IPS-15b (cell line): Measurements from ENCODE around the gene RCN2.
A peak's percentile ranks its signal among the peaks of the same experiment; 100 is the strongest.

Source experiments
- H3K27me3 ChIP-seq: one replicate; pipeline ENCODE4 v1.6.1; 2013; ENCODE audit warnings: low read length; ENCODE audit not compliant: control insufficient read depth, insufficient read depth
- H3K36me3 ChIP-seq: one replicate; pipeline ENCODE4 v1.6.1; 2013; ENCODE audit warnings: low read length; ENCODE audit not compliant: control insufficient read depth, insufficient read depth
- H3K4me1 ChIP-seq: one replicate; pipeline ENCODE4 v1.6.1; 2013; ENCODE audit warnings: mild to moderate bottlenecking, low read length; ENCODE audit not compliant: control insufficient read depth, insufficient read depth
- H3K4me3 ChIP-seq: one replicate; pipeline ENCODE4 v1.5.1; 2013; ENCODE audit warnings: low read depth, low read length
- H3K9ac ChIP-seq: one replicate; pipeline ENCODE4 v1.6.1; 2013; ENCODE audit warnings: low read depth, mild to moderate bottlenecking, low read length
- H3K9me3 ChIP-seq: one replicate; pipeline ENCODE4 v1.6.1; 2013; ENCODE audit warnings: mild to moderate bottlenecking, low read length; ENCODE audit not compliant: control insufficient read depth, insufficient read depth

The RCN2 gene

DNA sequence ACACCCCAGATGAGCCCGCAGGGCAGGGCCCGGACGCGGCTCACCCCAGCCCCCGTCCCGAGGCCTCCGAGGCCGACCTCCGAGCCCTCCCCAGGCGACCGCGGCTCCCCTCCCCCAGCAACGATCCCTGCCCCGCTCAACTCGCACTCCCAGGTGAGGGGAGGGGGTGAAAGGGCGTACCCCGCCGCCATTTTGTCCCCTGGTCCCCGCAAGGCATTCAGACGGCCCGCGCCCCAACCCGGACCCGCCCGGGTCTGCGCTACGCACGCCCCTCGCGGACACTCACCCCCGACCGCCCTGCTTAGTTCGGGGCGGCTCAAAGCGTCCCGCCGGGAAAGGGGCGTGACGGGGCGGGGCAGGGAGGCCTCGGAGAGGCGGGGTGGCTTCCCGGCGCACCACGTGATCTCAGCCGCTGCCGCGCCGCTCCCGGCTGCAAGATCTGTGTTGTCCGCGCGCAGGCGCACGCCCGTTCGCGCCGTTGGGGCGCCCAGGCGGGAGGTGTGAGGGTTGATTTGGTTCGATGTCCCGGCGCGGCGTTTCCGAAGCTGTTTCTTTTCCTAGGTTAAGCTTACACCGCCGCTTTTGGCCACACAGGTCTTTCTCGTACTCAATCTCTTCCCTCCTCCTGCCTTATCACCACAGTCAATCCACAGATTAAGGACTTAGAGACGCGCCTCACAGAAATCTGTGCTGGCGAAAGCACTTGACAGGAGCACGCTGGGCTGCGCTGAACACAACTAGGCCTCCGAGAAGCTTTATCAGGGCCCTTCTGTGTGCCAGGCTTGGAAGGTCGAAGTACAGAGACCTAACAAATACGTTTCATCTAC is 26.3 kb upstream of the RCN2 start, which contains the start of gene SCAPER:
TSS of gene SCAPER (minus strand) at position 328 of the 827 bp plus-strand sequence. CDS start 21,523 bp downstream, outside the sequence.
- H3K4me3 ChIP-seq, result peak within 1 kb of the TSS; percentile 65

DNA sequence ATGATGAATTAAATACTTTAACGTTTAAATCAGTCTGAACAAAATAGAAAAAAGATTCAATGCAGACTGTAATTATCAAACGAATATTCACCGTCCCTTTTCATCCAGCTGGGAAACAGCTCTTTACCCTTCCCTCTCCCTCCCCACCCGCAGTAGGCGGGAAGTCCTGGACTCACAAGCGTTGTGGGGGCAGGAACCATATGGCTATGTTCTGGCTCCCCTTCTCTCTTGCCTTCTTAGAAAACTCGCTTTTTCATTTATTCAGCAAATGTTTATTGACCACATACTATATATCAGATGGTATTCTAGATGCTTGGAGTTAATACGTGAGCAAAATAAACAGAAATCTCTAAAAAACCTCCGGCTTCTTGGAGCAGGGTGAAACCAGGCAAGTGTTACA is 25.7 kb upstream of the RCN2 start:
- no peak overlapping the region for H3K9ac ChIP-seq
- H3K4me1 ChIP-seq, result no peaks in the 10 kb centered on the region
- H3K36me3 ChIP-seq, result no peaks in the 10 kb centered on the region
- peaks cover 15% of the 10 kb centered on the region for H3K27me3 ChIP-seq
- no peaks in the 10 kb centered on the region for H3K9me3 ChIP-seq
- peak overlapping the region; percentile 33 for H3K4me3 ChIP-seq

More for the DNA sequence above, 26.3 kb upstream of the RCN2 start, which contains the start of gene SCAPER:
- no peaks in the 10 kb centered on the region for H3K4me1 ChIP-seq
- no peaks in the 10 kb centered on the region for H3K36me3 ChIP-seq
- H3K9ac ChIP-seq, result no peak within 1 kb of the TSS
- H3K9me3 ChIP-seq, result no peaks in the 10 kb centered on the region
- H3K27me3 ChIP-seq, result peaks cover 15% of the 10 kb centered on the region

DNA sequence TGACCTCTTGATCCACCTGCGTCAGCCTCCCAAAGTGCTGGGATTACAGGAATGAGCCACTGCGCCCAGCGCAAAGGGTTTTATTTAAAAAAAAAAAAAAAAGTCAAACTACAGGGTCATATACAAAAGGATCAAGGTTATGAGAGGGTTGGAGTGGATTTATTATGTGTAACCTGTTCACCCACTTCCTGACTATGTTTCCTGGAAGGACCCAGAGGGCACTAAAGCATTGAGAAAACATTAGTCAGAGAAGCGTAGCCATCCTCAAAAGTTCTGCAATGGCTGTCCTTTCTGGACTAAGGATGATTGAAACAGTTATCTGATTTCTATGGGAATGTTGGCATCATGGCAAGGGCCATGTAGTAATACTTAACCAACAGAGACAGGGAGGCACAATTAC is 19.1 kb upstream of the RCN2 start:
- H3K9ac ChIP-seq, result no peak overlapping the region
- H3K4me1 ChIP-seq, result no peaks in the 10 kb centered on the region

DNA sequence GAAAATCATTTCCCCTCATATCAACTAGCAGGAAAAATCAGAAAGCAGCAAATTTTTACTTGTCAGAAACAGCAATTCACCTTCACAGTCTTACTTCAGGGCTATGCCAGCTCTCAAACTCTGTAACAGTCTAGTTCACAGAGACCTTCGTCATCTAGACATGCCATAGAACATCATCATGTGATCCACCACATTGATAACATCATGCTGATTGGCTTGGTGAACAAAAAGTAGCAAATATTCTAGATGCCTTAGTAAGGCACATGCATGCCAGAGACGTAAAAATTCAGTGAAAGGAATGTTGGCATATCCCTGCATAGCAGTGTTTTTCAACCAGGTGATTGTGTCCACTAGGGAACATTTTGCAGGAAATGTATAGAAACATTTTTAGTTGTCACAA is 17.8 kb upstream of the RCN2 start:
- Histone ChIP-seq H3K27me3 (no peaks in the 10 kb centered on the region), H3K4me1 (no peaks in the 10 kb centered on the region), H3K9me3 (no peaks in the 10 kb centered on the region), H3K36me3 (no peaks in the 10 kb centered on the region), H3K9ac (no peak overlapping the region), H3K4me3 (no peak overlapping the region)

More for the DNA sequence above, 19.1 kb upstream of the RCN2 start:
- Histone ChIP-seq H3K36me3 (no peaks in the 10 kb centered on the region), H3K4me3 (no peak overlapping the region), H3K27me3 (no peaks in the 10 kb centered on the region), H3K9me3 (no peaks in the 10 kb centered on the region)

DNA sequence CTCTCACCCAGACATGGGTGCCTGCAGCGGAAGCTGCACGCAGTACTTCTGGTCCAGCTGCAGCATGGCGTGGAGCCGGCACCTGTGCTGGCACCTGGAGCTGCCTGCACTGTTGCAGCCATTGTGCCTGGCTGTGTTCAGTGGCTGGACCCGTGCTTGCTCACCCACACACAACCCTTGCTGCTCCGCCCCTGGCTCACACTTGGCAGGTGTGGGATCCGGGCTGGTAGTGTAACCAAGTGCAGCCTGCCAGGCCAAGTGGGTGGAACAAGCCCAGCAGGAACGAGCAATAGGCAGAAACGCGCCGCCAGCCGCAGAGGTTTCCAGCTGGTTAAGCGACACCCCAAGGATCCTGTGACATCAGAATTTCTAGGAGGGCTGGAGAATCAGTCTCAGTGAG is 15.2 kb upstream of the RCN2 start:
- no peak overlapping the region for H3K9ac ChIP-seq

DNA sequence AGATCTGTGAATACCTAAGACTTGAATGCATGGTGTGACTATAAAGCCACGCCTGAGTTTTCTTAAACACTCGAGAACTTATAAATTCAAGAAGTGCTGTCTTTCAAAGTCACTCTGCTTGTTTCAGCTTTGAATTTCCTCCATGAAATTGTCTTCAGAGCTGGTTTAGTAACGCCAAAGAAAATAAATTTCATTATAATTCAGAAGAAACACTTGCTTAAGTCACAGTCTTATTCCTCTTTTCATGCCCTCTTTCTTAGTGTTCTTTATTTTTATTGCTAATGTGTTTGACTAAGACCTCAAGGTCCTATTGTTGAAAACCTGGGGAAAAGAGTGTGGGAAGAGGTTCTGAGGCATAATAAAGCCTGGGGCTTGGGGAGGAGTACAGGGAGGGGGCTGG is 3.3 kb upstream of the RCN2 start:
- Histone ChIP-seq H3K9me3 (no peaks in the 10 kb centered on the region), H3K4me1 (peaks cover 3% of the 10 kb centered on the region), H3K4me3 (no peak overlapping the region), H3K27me3 (no peaks in the 10 kb centered on the region), H3K36me3 (no peaks in the 10 kb centered on the region), H3K9ac (no peak overlapping the region)

More for the DNA sequence above, 15.2 kb upstream of the RCN2 start:
- H3K27me3 ChIP-seq, result no peaks in the 10 kb centered on the region
- no peaks in the 10 kb centered on the region for H3K36me3 ChIP-seq
- H3K9me3 ChIP-seq, result no peaks in the 10 kb centered on the region
- H3K4me3 ChIP-seq, result no peak overlapping the region
- H3K4me1 ChIP-seq, result no peaks in the 10 kb centered on the region

DNA sequence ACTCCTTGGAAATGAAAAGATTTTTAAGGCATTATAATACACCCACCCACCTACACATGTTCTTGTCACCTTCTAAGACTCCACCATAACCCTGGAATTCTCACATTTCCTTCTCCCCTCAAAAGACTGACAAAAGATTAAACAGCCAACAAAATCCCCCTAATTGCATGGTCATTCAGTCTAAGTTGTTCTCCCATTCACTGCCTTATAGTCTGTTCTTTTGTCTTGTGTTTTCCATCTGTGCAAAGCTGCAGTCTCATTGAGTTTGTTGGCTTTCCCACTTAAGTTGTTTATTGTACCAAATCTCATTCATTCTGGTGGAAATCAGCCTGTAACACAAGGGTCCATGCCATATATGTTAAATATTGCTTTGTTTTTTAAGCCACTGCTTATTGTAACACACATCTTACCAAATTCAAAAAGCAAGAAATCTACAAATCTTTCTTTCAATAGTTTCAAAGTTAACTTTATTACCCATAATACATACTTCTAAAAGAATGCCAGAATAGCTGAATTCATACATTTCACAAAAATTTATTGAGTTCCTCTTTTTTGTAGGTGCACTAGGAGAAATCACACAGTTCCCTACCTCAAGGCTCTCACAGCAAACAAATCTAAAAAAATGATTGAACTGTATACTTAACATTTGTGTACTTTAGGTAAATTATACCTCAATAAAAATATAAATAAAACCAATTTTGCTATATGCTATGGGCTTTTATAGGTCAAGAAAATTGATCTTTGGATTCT is 2.4 kb upstream of the RCN2 start:
- Histone ChIP-seq H3K9ac (no peak overlapping the region), H3K4me3 (no peak overlapping the region), H3K27me3 (no peaks in the 10 kb centered on the region), H3K4me1 (peaks cover 3% of the 10 kb centered on the region), H3K36me3 (no peaks in the 10 kb centered on the region), H3K9me3 (no peaks in the 10 kb centered on the region)

DNA sequence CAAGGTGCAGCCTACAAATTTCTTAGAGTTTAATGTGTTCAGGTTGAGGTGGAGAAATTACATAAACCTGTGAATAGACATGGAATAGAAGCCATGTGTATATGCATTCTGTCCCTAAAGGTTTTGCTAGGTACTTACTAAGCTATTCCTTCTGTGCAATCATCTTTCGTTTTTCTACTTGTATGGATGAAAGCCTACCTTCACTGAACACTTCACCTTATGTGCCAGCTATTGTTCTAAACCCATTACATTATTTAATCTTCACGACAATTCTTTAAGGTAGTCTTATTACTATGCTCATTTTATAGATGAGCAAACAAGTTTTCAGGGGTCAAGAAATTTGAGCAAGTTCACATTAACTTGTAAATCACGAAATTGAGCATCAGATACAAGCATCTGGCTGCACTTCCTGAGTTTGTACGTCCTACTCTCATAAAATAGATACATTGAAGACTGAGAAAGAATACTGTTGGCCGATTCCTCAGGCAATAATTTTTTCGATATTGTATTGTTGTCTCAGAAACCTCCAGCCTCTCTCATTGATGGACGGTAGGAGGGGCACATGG is 635 bp upstream of the RCN2 start:
- Histone ChIP-seq H3K4me1 (peaks cover 3% of the 10 kb centered on the region), H3K9ac (peak overlapping the region; percentile 74), H3K36me3 (peaks cover 5% of the 10 kb centered on the region), H3K27me3 (no peaks in the 10 kb centered on the region), H3K4me3 (peak overlapping the region; percentile 65), H3K9me3 (no peaks in the 10 kb centered on the region)

DNA sequence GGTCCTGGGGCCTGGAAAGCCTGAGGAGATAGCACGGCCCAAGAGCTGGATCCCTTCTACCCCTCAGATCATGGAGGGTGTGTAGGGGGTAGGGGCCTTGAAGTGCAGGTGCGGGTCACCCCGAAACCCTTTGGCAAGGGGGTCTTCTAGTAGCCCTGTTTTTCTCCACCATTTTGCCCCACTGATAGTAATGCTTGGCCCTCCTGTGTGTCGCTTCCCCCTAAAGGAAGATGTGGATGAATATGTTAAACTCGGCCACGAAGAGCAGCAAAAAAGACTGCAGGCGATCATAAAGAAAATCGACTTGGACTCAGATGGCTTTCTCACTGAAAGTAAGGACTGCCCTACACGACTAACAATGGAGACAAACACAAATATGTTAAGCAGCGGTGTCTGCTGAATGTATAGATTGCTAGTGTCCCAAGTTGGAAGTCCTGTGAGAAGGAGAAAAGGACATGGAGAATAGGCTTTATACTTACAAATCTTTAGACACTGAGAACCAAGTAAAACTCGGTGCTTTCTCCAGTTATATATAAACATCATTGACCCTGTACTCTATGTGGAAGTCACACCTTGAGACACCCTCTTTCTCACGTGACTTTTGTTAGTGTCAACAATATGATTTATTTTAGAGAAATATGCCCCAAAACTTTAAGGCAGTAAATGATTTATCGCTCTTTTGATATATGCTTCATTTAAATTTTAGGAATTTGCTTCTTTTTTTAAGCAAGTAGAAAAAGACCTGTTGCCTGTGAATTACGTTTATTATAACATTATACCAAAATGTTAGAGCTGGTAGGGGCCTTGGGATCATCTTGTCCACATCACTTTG is 802 bp downstream of the RCN2 start:
- Histone ChIP-seq H3K9me3 (no peaks in the 10 kb centered on the region), H3K27me3 (no peaks in the 10 kb centered on the region), H3K36me3 (peaks cover 9% of the 10 kb centered on the region), H3K9ac (peak overlapping the region; percentile 87), H3K4me1 (peaks cover 3% of the 10 kb centered on the region), H3K4me3 (peak overlapping the region; percentile 92)

DNA sequence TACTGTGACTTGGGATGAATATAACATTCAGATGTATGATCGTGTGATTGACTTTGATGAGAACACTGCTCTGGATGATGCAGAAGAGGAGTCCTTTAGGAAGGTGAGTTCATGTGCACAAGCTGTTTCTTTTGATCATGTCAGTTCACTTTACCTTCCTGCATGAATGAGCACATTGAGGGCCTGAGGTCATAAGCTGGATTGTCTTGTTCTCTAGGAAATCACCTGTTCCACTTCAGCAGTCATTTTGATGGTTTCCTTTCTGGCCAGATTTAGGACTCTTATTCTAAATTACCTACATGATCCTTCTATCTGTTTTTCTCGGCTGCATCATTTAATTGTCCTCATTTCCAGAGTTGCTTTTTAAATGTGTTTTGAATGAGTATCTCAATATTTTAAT is 4.1 kb downstream of the RCN2 start:
- Histone ChIP-seq H3K9me3 (no peaks in the 10 kb centered on the region), H3K4me1 (peaks cover 3% of the 10 kb centered on the region), H3K4me3 (no peak overlapping the region), H3K27me3 (no peaks in the 10 kb centered on the region), H3K36me3 (peaks cover 9% of the 10 kb centered on the region), H3K9ac (no peak overlapping the region)

DNA sequence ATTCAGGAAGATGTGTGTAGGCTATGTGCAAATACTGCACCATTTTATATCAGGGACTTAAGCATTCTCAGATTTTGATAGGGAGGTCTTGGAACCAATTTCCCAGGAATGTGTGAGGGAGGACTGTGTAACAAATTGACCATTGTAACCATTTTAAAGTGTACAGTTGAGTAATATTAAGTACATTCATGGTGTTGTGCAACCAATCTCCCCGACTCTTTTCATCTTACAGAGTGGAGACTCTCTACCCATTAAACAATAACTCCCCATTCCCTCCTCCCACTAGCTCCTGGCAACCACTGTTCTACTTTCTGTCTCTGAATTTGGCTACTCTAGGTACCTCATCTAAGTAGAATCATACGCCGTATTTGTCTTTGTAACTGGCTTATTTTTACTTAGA is 5.1 kb downstream of the RCN2 start:
- Histone ChIP-seq H3K36me3 (peaks cover 9% of the 10 kb centered on the region), H3K27me3 (no peaks in the 10 kb centered on the region), H3K9me3 (no peaks in the 10 kb centered on the region), H3K4me1 (peaks cover 7% of the 10 kb centered on the region), H3K4me3 (no peak overlapping the region), H3K9ac (no peak overlapping the region)
